Fibroblast of the conjunctiva (primary cell): ENCODE data around the gene CRY2.
"Not testable (repeated sequence)": the region's sequence is repeated elsewhere in the genome, so short reads cannot be mapped to it uniquely, and the experiment has no call there.

Experiments
- DNase-seq: peaks from one replicate; pipeline ENCODE4 v3.0.0-alpha.2; 2010; ENCODE audit warnings: low read depth

CRY2 gene

GRCh38 chr11:45811571-45812290 is 35.5 kb upstream of the CRY2 start:
- DNase-seq = no peak

GRCh38 chr11:45812581-45813548 is 34.4 kb upstream of the CRY2 start:
- DNase-seq = no peak

GRCh38 chr11:45815747-45816146 is 31.5 kb upstream of the CRY2 start:
- no peak for DNase-seq

- no peak for DNase-seq
Measured at GRCh38 chr11:45816614-45817013, 30.7 kb upstream of the CRY2 start.

GRCh38 chr11:45817191-45817590 is 30.1 kb upstream of the CRY2 start:
- no peak for DNase-seq

GRCh38 chr11:45818961-45819605 is 28.2 kb upstream of the CRY2 start:
- no peak for DNase-seq

GRCh38 chr11:45820211-45820857 is 26.9 kb upstream of the CRY2 start:
- DNase-seq = no peak

- not testable (repeated sequence) for DNase-seq
Measured at GRCh38 chr11:45826492-45826891, 20.8 kb upstream of the CRY2 start.

- no peak for DNase-seq
Measured at GRCh38 chr11:45827123-45827522, 20.2 kb upstream of the CRY2 start.

- no peak for DNase-seq
Measured at GRCh38 chr11:45828996-45829395, 18.3 kb upstream of the CRY2 start.

GRCh38 chr11:45830596-45830995 is 16.7 kb upstream of the CRY2 start:
- no peak for DNase-seq

- no peak for DNase-seq
Measured at GRCh38 chr11:45832811-45833441, 14.3 kb upstream of the CRY2 start.

GRCh38 chr11:45833761-45834160 is 13.5 kb upstream of the CRY2 start:
- DNase-seq = no peak

- DNase-seq = no peak
Measured at GRCh38 chr11:45834298-45834756, 12.9 kb upstream of the CRY2 start.

GRCh38 chr11:45839204-45839603 is 8.1 kb upstream of the CRY2 start:
- DNase-seq = no peak

GRCh38 chr11:45840251-45840650 is 7.0 kb upstream of the CRY2 start:
- not testable (repeated sequence) for DNase-seq

GRCh38 chr11:45843158-45843924 is 3.9 kb upstream of the CRY2 start:
- peak; percentile 82 for DNase-seq

GRCh38 chr11:45844822-45845578 is 2.3 kb upstream of the CRY2 start:
- DNase-seq = no peak

GRCh38 chr11:45846174-45846675 is 1.1 kb upstream of the CRY2 start:
- DNase-seq = no peak

- DNase-seq = peak; percentile 38
Measured at GRCh38 chr11:45847911-45848316, 639 bp downstream of the CRY2 start.
